ENCODE measurements around the gene CPNE5.

Gene CPNE5

DNA sequence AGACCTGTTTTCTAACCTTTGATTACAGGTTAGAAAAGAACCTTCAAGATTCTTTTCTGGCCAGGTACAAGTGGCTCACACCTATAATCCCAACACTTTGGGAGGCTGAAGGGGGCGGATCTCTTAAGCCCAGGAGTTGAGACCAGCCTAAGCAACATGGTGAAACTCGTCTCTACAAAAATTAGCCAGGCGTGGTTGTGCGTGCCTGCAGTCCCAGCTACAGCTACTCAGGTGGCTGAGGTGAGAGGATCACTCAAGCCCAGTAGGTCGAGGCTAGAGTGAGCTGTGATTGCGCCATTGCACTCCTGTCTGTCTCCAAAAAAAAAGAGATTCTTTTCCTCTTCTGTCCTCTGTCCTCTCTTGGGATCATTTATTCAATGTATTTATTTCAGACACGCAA lies 20.9 kb upstream of the CPNE5 start:
- no peak for DNase-seq
- in situ Hi-C loops (cut with HindIII; ENCODE audit: low pct_ligation_motif_present, low pct_unique_long_range_greater_than_20kb, low sequenced_read_pairs) = no loop called here

DNA sequence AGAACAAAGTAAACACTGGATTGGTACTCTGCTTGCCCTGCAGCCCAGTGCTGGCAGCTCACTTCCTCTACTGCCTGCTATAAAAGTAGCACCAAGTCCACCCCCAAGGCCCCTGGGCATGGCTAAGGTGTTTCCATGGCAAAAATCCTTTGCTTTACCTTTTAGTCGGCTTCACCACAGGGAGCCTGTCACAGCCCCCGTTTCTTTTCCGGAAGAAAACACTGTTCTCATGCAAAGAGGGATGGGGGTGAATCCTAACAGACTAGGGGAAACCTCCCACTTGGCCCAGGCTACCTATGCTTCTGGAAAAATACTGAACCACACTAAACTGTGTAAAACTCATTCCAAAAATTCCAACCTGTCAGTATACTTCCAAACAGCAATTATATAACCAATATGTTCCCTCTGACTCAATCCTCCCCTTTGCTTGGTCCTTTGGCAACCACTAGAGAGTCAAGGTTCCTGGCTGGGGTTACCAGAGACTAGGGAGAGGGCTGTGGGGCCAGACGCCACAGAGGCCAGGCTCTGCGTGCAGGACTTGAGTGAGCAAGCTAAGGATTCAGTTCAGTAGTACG lies 19.2 kb upstream of the CPNE5 start:
- DNase-seq = no peak
- in situ Hi-C loops (cut with HindIII; ENCODE audit: low pct_ligation_motif_present, low pct_unique_long_range_greater_than_20kb, low sequenced_read_pairs) = no loop called here

DNA sequence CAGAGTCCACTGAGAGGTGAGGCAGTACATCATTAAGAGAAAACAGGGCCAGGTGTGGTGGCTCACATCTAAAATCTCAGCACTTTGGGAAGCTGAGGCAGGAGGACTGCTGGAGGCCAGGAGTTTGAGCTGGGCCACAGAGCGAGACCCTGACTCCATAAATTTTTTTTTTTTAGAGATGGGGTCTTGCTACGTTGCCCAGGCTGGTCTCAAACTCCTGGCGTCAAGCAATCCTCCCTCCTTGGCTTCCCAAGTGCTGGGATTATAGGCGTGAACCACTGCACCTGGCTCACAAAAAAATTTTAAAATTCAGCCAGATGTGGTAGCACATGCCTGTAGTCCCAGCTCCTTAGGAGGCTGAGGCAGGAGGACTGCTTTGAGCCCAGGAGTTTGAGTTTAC lies 18.1 kb upstream of the CPNE5 start:
- in situ Hi-C loops (cut with HindIII; ENCODE audit: low pct_ligation_motif_present, low pct_unique_long_range_greater_than_20kb, low sequenced_read_pairs) = no loop called here
- no peak for DNase-seq

DNA sequence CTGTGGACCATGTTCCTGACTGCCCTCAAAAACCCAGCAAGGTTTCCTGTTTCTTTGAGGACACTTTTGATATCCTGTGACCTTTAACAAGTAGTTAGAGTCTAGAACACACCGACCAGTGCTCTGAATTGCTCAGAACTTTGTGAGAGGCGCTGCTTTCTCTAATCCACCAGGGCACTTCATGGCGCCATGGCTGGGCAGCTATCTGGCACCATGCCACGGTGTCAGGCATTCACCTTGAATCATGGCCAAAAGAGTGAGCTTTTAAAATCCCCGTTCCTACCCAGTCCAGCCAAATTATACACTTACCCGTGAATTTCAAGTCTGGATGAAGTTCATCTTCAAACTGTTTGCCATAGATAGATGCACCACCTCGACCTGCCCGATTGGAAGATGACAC lies 17.0 kb upstream of the CPNE5 start:
- in situ Hi-C loops (cut with HindIII; ENCODE audit: low pct_ligation_motif_present, low pct_unique_long_range_greater_than_20kb, low sequenced_read_pairs) = no loop called here
- no peak for DNase-seq

DNA sequence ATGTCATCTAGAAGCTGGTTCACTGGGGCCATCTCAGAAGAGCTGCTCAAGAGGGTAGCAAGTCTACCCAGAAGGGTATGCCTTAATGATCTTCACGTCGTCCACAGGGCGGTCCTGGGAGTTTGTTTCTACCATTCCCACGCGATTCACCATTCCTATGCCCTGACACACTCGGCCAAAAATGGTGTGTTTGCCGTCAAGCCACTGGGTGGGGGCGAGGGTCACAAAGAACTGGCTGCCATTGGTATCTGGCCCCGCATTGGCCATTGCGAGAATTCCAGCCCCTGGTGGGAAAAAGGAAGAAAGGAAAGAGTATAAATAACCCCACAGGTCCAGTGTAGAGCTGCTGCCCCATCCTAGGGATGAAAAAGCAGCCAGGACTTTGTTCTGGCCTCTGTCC lies 16.5 kb upstream of the CPNE5 start:
- in situ Hi-C loops (cut with HindIII; ENCODE audit: low pct_ligation_motif_present, low pct_unique_long_range_greater_than_20kb, low sequenced_read_pairs) = no loop called here
- DNase-seq = no peak

DNA sequence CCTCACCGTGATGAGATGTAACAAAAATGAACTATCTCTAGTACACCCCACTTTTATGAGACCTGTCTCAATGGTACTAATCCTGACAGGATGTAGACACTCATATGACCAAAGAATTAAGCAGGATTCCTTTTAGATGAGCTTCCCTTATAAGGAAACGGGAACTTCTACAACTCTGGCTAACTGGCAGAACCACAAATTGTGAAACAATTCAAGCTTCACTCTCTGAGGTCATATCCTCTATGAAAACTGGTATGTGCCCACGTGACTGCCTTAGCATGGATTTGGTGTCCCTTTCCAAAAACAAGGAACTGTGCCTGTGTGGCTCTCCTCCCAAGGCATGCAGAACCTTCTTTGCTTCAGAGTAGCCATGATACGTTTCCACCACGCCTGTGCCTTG lies 14.1 kb upstream of the CPNE5 start:
- in situ Hi-C loops (cut with HindIII; ENCODE audit: low pct_ligation_motif_present, low pct_unique_long_range_greater_than_20kb, low sequenced_read_pairs) = no loop called here
- no peak for DNase-seq

DNA sequence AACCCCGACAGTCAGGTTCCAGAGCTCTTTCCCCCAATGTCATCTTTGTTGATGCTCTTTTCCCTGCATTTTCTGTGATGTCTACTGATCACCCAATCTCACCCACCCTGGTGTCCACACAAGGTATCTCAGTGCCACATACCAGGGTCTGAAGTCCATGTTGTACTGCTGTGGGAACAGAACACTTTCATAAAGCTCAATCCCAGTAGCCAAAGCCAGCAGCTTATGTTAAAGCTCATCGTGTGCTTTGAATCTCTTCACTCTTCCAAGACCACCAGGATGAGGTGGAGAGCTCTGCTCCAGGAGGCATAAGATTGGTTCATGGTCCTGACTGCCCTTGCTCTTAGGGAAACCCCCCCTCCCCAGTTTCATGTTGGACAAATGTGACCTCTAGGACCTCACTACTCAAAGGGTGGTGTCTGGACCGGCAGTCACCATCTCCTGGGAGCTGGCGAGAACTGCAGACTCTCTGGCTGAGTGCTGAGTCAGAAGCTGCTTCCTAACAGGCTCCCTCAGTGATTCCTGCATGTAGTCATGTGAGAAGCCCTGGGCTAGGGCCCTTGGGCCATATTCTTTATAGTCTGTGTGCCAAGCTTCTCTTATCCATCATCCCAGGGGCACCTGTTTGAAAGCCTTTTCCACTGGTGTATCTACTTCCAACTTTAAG lies 13.4 kb upstream of the CPNE5 start:
- DNase-seq = peak; percentile 4
- in situ Hi-C loops (cut with HindIII; ENCODE audit: low pct_ligation_motif_present, low pct_unique_long_range_greater_than_20kb, low sequenced_read_pairs) = no loop called here

DNA sequence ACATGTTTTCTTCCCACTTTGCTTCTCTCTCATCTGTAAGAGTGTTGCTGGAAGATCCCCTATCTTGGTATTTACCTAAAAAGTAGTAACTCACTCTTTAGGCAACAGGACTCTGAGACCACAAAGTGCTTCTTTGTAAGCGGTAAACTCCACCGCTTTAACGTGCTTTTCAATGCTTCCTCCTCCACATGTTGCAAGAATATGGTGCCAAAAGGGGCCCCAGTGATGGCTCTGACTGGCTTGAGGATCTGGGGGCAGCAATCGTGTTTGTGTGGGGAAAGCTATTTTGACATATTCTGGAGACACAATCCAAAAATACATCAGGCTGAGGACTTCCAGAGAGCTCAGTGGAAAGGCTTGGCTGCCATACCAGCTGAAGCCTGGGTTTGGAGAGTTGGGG lies 12.4 kb upstream of the CPNE5 start:
- in situ Hi-C loops (cut with HindIII; ENCODE audit: low pct_ligation_motif_present, low pct_unique_long_range_greater_than_20kb, low sequenced_read_pairs) = no loop called here
- DNase-seq = no peak

DNA sequence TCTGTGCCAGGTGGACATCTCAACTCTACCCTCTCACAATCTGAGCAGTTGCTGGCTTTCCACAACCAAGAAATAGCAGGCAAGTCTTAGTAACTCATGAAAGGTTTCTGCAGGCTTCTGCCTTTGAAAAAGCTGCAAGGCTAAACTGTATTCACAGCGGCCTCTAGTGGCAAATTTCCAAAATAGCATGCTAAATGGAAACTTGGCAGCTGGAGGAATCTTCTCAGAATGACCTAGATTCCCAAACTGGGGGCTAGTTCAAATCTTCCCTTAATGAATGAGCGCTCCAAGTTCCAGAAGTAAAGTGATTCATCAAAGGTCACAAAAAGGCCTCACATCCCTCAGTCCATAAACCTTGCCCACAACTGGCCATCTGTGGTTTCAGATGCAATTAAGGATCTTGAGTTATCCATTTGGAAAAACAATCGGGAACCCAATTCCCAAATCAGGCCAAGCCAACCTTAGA lies 11.9 kb upstream of the CPNE5 start:
- in situ Hi-C loops (cut with HindIII; ENCODE audit: low pct_ligation_motif_present, low pct_unique_long_range_greater_than_20kb, low sequenced_read_pairs) = no loop called here
- peak; percentile 54 for DNase-seq

DNA sequence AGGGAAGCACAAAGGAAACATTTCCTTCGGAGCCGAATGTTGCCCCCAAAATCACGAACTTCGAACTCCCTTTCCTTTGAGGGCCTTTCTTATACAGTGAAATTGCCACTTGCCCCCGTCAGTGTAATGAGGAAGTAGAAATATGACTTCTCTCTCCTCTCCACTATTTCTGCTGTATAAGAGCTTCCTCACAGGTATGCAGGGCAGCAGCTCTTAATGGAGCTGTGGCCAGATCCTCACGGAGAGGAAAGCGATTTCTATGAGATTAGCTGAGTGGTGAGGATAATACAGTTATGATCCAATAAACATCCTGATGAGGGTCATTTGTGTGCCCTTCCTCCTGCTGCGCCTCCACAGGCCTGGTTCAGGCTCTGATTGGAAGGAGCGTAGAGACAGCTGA lies 10.8 kb upstream of the CPNE5 start:
- in situ Hi-C loops (cut with HindIII; ENCODE audit: low pct_ligation_motif_present, low pct_unique_long_range_greater_than_20kb, low sequenced_read_pairs) = no loop called here
- DNase-seq = no peak

DNA sequence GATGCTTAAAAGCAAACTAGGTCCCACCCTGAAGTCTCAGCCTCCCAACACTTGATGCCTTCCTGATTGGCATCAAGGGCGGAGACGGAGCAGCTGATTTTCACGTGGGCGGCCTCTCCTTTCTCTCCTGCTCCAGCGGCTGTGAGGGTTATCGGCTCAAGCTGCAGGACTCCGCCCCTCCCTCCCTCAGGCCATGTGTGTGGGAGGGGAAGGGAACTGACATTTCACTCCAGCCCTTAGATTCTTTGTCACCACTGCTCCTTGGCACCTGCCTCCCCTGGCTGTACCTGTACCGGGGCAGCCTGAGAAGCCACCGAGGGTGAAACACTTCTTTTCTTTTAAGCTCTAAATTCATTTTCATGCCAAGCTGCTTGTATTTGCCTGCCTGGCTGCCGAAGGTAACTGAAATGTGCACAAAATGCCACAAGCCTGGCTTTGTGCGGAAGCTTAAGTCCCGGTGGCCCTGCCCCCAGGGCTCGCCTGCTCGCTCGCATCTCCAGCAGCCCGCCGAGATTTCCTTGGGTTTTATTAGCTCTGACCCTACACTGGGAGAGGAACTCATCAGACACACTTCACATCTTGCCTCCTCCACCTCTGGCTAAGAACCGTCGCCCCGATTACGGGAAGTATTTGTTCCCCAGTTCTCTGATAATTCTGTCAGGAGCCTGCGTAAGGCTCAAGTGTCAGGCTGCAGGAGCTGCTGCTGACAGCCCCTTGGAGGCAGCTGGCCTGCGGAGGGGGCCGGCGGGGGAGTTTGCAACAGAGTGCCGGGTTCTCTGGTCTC lies 9.6 kb upstream of the CPNE5 start:
- in situ Hi-C loops (cut with HindIII; ENCODE audit: low pct_ligation_motif_present, low pct_unique_long_range_greater_than_20kb, low sequenced_read_pairs) = no loop called here
- no peak for DNase-seq

DNA sequence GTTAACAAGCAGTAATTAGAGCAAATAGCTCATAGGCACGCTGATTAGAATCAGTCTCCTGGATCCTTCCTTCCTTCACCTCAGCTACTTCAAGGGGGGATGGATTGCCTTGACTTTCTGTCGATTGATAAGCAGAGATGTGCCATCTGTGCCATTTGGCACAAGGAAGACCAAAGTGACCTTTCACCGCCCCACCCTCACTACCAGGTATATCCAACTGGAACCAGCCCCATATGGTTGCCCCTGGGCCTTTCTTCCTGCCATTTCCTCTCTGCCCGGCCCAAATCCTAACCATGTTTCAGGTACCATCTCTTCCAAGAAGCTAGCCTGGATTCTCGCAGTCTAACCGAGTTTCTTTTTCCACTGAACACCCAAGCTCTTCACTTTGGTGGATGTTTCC lies 8.7 kb upstream of the CPNE5 start:
- in situ Hi-C loops (cut with HindIII; ENCODE audit: low pct_ligation_motif_present, low pct_unique_long_range_greater_than_20kb, low sequenced_read_pairs) = no loop called here
- DNase-seq = no peak

DNA sequence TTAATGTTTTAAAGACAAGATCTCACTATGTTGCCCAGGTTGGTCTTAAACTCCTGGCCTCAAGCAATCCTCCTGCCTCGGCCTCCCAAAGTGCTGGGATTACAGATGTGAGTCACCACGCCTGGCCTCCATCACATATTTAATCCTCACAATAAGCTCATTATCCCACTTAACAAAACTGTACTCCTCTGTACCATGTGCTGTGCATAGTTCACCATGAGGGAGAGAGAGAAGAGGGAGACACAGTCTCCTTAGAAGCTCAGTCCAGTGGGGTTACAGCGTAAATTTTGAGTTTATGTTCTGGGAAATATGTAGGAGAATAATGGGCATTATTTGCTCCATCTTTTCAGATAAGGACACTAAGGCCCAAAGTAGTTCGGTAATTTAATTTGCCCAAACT lies 7.9 kb upstream of the CPNE5 start:
- no peak for DNase-seq
- in situ Hi-C loops (cut with HindIII; ENCODE audit: low pct_ligation_motif_present, low pct_unique_long_range_greater_than_20kb, low sequenced_read_pairs) = no loop called here

DNA sequence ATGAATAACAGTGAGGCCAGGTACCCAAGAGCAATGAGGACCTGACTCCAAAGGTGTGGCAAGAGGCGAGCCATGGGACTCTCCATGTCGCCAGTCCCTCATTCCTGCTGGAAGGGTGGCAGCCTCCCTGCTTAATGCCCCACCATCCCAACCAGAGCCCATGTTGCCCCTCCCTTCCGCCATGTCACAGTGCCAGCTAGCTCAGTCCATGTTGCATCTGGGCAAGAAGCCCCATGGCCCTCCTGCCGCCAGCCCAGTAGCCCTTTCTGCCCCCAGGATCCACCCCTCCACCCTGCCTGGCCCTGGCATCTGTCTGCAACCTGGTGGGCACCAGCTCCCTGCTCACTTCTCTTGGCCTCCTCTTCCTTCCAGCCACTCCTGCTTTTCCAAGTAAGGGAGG lies 6.0 kb upstream of the CPNE5 start:
- in situ Hi-C loops (cut with HindIII; ENCODE audit: low pct_ligation_motif_present, low pct_unique_long_range_greater_than_20kb, low sequenced_read_pairs) = no loop called here
- DNase-seq = no peak

DNA sequence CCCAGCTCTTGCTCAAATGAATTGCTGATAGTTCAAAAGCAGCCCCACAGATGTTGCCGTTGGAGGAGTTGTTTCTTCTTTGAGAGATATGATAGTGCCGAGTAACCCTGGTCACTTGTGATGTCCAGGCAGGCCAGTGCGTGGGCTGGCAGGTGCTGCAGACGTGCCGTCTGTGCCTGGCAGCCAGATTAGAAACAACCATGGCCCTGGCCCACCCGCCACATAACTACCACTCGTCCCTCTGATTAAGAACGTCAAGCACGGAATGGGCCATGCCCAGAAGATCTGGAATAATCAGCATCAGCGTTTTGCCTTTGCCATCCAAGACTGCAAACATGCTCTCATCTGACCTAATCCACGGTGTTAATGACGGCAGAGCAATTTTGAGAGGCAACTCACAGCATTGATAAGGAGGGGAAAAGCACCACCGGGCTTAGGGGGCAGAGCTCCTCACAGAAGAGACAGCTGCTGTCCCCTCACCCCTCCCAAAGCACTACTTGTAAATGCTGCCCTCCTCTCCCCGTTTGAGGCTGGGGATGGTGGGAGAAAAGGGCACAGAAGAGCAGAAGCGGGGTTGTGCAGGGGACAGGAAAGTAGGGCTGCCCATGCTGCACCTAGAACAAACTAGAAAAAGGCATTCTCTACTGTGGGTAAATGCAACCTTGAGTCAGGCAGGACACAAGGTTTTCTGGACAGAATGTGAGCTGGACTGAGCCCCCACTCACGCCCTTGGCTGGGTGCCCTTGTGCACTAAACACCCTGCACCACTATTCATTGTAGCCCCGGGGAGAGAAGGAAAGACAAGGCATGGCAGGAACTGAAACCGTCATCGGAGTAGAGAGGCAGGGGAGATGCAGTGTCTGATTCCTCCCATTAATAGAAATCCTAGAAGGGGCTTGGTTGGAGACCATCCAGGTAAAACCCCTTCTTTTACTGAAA lies 5.3 kb upstream of the CPNE5 start:
- no peak for DNase-seq
- in situ Hi-C loops (cut with HindIII; ENCODE audit: low pct_ligation_motif_present, low pct_unique_long_range_greater_than_20kb, low sequenced_read_pairs) = no loop called here

DNA sequence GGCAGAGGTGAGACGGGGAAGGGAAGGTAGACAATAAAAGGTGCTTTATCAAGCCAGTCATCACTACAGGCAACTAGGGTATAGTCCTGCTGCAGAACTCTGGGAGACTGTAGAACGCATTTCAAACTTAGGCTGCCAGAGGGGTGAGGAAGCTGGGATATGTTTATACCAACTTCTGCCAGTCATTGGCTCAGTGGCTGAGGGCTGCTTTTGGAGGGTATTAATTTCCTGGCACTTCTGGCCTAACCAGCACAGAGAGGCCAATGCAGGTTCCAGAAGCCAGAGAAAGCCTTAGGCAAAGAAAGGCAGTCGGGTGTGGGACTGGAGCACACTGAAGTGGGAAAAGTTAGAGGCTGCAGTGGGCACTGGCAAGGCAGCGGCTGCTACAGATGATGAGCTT lies 3.9 kb upstream of the CPNE5 start:
- no peak for DNase-seq
- in situ Hi-C loops (cut with HindIII; ENCODE audit: low pct_ligation_motif_present, low pct_unique_long_range_greater_than_20kb, low sequenced_read_pairs) = no loop called here

DNA sequence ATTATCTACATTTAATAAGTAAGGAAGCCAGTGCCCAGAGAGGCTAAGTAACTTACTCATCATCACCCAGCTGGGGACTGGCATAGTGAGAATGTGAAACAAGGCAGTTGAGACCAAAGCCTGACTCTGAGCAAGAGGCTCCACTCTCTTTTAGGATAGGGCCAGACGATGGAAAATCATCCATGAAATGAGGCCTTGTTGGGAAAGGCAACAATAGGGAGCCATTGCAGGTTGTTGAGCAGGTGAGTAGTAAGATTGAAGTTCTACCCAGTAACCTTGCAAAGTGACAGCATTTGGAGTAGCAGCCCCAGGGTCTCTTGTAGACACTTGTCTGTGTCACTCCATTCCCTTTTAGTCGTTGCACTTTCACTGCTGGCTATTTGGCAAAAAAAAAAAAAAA lies 2.5 kb upstream of the CPNE5 start:
- in situ Hi-C loops (cut with HindIII; ENCODE audit: low pct_ligation_motif_present, low pct_unique_long_range_greater_than_20kb, low sequenced_read_pairs) = no loop called here
- no peak for DNase-seq

DNA sequence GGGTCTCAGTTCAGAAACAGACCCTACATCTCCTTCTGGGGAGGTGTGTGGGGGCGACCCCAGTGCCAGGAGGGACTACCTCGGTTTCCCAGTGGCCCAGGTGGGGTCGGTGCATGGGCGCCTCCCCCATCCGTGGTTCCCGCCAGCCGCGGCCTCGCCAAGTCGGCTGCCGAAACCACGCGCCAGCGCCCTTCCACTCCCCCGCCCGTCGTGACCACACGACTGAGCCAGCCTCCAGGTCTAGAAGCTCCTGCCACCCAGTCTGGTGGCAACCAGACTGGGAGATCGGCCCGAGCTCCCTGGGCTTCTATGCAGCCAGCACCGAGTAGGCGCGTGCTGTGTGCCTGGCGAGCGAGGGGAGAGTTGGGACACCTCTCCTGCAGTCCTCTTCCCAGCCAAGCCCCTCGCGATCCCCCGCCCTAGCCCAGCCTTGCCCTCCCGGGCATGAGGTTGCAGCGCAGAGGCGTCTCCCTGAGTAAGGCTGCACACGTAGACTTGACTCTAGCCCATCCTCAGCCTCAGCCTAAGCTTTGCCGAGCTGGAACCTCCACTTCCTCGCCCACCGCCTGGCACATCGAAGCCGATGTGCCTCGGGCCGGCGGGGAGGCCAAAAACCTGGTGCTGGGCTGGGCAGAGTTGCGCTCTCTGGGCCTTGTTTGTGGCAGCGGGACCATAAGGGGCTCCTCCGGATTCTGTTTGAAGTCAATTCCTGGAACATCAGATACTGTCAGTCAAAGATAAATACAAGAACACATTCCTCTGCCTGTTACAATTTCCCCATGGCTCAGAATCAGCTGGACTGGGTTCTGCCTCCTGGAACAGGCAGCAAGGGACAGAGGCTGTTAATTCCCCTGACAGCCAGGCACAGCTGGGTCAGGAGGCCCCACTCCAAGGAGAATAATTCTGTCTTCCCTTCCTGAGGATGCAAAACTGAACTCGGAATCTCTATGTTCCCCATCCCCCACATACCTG lies 1.5 kb upstream of the CPNE5 start:
- DNase-seq = no peak
- in situ Hi-C loops (cut with HindIII; ENCODE audit: low pct_ligation_motif_present, low pct_unique_long_range_greater_than_20kb, low sequenced_read_pairs) = no loop called here
